HG02973 (cell line): Measurements from ENCODE around the gene DHRS13.

ENCODE experiments used
- ATAC-seq: cut with Tn5 transposase; IDR thresholded peaks from one replicate; pipeline ENCODE4 v1.9.1; 2021; ENCODE audit warnings: moderate library complexity; ENCODE audit not compliant: unreplicated experiment

Gene DHRS13

DNA sequence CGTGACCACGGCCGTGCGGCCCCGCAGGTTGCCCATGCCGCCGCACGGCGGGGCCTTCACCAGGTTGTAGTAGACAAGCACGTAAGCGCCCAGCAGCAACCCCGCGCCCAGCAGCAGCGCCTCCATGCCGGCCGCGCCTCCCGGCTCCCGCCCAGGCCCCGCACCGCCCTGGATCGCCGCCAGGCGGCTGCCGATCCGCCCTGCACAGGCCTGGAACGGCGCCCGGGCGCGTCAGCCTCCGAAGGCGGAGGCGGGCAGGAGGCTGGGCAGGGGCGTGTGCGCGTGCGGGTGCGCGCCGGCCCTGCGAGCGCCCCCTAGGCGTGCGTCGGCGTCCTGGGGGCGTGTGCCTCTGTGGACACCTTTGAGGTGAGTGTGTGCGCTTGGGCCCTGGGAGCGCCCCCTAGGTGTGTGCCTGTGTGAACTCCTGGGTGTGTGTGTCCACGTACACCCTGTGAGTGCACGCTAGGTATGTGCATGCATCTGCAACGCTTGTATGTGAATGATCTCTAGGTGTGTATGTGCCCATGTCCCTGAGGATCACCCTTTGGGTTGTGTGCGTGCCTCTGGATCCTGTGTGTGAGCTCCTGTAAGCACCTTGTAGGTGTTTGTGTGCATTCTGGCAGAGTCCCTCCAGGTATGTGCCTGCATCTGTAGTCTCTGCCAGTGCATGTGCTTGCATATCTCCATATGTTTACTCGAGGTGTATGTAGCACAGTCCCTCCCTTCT lies at the start of gene DHRS13:
Gene DHRS13, minus strand, starts transcription at position 261 of the 727 bp plus-strand sequence. Its CDS starts 135 bp downstream, at position 126.
- ATAC-seq, result peak; percentile 79

GRCh38 chr17:28951991-28952975 lies 49.4 kb upstream of the DHRS13 start:
- peak; percentile 52 for ATAC-seq

DNA sequence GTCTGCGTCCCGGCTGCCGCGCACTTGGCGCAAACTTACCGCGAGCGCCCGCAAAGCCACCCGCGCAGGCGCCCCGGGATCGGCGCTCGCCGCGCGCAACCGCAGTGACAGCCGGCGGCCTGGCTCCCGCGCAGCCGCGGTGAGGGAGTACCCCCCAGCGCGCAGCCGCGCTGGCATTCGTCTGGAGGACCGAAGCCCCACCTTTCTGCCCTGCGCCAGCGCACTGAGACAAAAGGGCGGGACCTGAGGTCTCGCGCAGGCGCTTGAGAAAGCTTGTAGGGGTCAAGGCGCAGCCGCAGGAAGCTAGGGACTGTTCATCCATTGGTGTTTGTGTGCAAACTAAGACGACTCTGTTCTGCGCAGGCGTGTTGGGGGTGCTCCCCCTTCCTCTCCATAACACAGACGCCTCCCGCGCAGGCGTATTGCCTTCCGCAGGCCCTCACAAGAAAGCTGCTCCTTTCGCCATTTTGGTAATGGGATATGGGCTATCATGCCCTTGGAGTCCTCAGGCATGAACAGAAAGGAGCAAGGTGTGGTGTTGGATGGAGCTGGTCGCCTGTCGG lies 48.6 kb upstream of the DHRS13 start, which contains the start of gene PHF12:
Gene PHF12, minus strand, starts transcription at position 91 of the 563 bp plus-strand sequence. CDS start 558 bp downstream, outside the sequence.
- ATAC-seq, result peak; percentile 49

GRCh38 chr17:28950752-28951427 lies 48.0 kb upstream of the DHRS13 start:
- no peak for ATAC-seq

GRCh38 chr17:28950017-28950751 lies 47.3 kb upstream of the DHRS13 start:
- ATAC-seq, result no peak

DNA sequence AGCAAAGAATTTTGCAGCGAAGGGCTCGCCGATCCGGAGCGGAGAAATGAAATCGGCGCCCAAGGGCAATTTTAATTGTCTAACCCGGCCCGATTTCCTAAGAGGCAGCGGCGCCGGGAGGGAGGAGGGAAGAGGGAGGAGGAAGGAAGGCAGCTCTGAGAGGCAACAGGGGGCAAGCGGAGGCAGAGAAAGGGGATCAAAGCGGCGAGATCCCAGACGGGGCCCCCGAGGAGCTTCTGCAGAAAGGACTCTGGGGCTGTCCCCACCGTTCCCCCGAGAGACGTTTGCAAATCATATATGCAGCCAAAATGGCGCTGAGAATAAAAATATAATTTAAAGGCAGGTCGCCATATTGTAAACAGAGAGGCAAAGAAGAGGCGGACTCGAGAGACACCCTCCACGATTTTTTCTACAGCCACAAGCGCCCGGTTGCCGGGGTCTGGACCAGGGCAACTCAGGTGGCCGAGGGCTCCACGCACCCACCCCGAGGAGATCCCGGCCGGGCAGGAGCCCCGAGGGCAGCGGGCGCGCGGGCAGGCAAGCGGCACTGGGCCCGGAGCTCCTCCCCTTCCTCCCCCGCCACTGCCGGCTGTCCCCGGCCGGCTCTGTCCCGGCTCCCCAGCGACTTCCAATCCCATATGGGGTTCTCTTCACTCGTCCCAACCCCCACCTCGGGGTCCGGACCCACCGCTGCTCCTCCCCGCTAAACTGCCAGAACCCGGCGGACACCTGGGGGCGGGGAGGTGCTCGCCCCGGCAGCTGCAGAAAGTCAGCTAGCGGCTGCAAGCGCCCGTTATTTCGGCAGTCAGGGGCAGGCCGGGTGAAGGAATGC lies 46.5 kb upstream of the DHRS13 start:
- ATAC-seq, result no peak

DNA sequence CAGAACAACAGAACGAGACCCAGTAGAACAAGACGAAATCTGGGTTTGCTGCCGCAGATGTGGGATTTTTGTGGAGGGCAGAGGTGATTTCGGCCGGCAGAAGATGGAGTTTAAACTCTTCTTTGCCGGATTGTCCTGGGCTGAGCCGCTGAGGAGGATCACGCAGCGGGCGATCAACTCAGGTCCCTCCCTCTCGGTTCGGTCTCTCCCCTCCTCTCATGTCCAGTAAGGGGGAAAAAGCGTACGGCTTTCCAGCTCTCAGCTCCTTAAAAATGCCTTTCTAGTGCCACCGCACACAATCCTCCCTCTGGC lies 46.0 kb upstream of the DHRS13 start:
- ATAC-seq, result no peak

DNA sequence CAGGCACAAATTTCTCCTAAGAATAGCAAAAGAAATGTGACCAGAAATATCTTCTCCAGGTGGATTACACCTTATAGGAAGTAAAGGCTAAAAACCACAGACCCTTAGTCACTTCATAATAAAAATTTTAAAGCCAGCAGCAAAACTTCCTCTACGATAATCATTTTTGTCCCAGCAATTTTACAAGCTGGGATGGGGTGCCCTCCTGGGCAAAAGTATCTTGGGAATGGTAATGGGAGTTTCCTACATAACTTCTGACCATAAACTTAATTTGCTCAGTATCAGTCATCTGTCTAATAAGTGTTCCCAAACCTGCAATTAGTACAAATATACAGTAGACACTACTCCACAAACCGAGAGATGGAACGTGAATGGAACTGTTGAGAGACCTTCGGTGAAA lies 45.5 kb upstream of the DHRS13 start:
- no peak for ATAC-seq

DNA sequence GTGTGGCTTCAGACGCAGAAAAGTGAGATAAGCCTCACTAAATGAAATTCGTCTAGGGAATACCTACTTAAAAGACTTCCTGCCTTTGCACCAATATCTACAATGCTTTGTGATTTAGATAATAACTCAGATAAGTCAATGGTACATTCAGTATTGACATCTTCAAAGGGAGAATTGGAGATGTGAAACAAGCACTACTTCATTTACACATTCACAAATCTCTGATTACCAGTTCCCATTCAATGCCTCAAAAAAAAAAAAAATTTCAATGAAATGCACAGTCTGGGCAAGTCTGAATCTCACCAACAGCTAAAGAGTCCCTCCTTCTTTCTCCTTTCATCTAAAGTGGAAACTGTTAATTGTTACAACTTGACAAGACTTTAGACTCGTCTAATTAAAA lies 44.8 kb upstream of the DHRS13 start:
- ATAC-seq, result no peak

- ATAC-seq, result no peak
These were observed 43.4 kb upstream of the DHRS13 start for GRCh38 chr17:28946239-28946638.

DNA sequence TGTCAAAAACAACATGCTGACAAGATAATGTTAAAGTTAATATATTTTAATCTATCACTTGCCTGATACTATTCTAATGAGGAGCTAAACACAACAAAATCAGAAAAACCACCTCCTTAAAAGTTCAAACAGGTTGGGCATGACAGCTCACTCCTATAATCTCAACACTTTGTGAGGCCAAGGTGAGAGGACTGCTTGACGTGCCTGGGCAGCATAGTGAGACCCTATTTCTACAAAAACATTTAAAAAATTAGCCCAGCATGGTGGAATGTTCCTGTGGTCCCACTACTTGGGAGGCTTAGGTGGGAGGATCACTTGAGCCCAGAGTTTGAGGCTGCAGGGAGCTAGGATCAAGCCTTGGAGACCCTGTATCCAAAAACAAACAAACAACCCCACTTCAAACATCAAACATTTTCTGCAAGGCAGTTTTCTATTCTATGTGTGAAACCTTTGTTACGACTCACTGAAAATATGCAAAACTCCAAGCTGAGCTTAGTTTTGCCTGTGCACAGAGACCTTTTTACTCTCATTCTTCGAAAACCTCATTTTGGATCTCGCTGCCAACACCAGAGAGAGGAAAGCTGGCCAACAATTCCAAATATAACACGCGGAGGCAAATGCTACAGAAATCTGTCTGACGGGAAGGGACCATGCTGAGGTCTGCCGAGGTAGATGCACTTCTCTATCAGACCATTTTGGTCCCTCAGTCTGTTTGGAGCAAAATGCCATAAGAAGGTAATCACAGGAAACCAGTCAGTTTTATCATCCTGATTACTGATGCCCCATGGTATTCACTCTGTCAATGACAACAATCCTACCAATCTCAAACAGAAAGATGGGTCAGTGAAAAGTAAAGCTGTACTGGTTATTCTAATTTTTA lies 42.2 kb upstream of the DHRS13 start:
- ATAC-seq, result no peak

GRCh38 chr17:28944343-28944742 lies 41.5 kb upstream of the DHRS13 start:
- ATAC-seq, result no peak

DNA sequence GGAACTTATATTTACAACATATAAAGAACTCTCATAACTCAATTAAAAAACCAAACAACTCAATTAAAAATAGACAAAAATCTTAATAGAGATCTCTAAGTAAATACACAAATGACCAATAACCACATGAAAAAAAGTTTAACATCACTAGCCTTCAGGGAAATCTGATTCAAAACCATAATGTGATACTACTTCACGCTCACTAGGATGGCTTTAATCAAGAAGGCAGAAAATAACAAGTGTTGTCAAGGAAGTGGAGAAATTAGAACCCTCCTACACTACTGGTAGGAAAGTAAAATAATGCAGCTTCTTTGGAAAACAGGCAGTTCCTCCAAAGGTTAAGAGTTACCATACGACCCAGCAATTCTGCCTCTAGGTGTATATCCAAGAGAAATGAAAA lies 40.0 kb upstream of the DHRS13 start:
- ATAC-seq, result no peak

GRCh38 chr17:28941251-28941650 lies 38.4 kb upstream of the DHRS13 start:
- ATAC-seq, result no peak

DNA sequence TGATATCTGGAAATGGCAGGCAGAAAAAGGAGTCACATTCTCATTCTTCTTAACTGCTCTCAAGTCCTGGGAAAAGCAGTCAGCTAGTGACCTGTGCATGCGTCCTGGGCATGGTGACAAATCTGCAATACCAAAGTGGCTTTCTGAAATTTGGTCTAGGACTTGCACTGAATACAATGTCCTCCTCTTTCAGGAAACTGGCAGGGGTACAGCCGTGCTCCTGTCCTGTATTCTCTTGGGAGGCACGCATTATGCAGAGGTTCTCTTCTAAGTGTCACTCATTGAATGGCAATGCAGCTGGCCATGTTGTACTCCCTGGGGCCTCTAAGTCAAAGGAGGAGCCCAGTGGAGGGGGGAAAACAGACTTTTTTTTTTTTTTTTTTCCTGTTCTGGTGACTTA lies 37.8 kb upstream of the DHRS13 start:
- ATAC-seq, result no peak

- no peak for ATAC-seq
These were observed 37.3 kb upstream of the DHRS13 start for GRCh38 chr17:28940142-28940541.

- ATAC-seq, result no peak
These were observed 35.7 kb upstream of the DHRS13 start for GRCh38 chr17:28938552-28938951.

GRCh38 chr17:28937044-28937729 lies 34.3 kb upstream of the DHRS13 start:
- ATAC-seq, result no peak
